Dermis blood vessel endothelial cell (primary cell): Measurements from ENCODE around the gene NKAPD1. TPM values are rescaled to one million over a fixed set of nuclear protein-coding genes. Genes with fewer than 3 reads are reported as not detected.
"Not testable (repeated sequence)": the region's sequence is repeated elsewhere in the genome, so short reads cannot be mapped to it uniquely, and the experiment has no call there.

Experiments
- DNase-seq: peaks from one replicate; pipeline ENCODE4 v3.0.0; 2010
- total RNA-seq: library from RNA; depleted of rRNA; stranded (reverse); fragments of >200 nt; gene quantifications from 2 replicates; pipeline ENCODE4 v1.2.3, GENCODE V29; 2014

NKAPD1 gene
- total RNA-seq, 1 donor from 2014 or later, result 17.9 TPM

DNA sequence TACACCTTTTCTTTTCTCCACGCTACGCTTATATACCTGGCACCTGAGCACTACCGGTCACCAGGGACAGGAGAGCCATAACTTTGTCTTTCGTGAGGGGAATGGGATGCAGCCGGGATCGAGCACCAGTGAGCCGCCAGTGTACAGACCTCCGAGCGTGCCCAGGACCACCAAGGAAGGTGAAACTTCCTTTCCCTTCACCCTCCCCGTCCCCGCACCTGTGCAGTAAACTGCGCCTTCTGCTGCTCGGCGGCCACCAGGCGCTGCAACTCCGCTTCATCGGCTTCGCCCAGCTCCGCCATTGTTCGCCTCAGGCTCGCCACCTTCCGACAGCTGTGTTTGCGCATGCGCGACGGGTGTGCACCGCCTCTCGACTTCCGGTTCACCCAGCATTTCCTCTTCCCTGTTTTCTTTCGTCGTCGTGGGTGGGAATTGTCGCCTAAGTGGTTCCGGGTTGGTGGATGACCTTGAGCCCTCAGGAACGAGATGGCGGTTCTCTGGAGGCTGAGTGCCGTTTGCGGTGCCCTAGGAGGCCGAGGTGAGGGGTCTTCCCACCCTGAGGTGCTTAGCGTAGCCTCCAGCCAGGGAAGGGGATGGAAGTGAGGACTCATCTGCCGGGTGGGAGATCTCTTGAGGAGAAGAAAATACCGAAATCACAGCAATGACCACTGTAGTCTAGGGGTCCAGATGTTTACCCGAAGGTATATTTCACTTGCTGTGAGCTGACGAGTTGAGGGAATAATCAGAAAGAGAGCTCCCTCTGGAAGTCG is 12.5 kb downstream of the NKAPD1 start, which contains the start of the genes SDHD and TIMM8B:
TSS of gene SDHD (plus strand) at position 452 of the 770 bp plus-strand sequence. CDS start at position 487, 35 bp downstream.
TSS of gene TIMM8B (minus strand) at position 335 of the 770 bp plus-strand sequence. CDS start at position 302, 33 bp downstream.
- DNase-seq, result peak; percentile 99

GRCh38 chr11:112087212-112087611 is 13.1 kb downstream of the NKAPD1 start:
- peak; percentile 10 for DNase-seq

- not testable (repeated sequence) for DNase-seq
These were observed 21.2 kb downstream of the NKAPD1 start for GRCh38 chr11:112095302-112095701.

DNA sequence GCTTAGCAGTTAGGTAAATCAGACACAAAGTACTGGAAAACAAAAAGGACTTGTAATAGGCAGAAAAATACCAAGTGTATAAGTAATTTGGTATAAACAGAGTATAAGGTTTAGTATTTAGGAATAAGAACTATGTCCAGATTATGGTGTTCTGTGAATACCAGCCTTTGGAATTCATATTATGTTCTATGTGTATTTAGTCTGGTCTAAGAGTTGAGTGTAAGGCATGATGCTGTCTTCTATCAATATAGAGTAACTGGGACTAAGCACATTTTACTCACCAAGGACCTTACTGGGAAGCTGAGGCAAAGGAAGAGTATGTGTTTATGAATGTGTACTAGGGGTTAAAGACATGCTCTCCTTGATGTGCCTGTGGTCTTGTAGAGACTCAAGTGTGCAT is 22.1 kb downstream of the NKAPD1 start:
- no peak for DNase-seq

DNA sequence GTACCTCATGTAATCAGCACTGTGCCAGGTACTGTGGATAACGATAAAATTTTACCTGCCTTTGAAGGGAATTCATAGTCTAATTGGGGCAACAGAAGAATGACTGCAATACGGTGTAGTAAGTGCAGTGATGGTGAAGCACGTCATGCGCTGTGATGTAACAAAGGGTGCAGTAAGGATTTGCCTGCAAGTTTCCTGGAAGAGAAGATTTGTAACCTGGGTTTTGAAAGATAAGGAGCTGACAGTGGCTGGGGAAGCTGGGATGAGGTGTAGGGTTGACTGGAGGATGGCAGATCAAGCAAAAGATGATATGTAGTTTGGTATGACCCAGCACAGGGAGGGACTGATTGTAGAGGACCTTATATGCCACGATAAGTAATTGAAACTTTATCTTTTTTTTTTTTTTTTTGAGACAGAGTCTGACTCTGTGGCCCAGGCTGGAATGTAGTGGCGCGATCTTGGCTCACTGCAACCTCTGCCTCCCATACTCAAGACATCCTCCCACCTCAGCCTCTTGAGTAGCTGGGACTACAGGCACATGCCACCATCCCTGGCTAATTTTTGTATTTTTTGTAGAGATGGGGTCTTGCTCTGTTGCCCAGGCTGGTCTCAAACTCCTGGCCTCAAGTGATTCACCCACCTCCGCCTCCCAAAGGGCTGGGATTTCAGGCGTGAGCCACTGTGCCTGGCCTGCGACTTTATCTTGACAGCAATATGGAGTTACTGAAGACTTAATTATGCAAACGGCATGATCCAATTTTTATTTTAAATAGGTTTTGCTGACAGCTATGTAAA is 23.8 kb downstream of the NKAPD1 start:
- DNase-seq, result no peak

DNA sequence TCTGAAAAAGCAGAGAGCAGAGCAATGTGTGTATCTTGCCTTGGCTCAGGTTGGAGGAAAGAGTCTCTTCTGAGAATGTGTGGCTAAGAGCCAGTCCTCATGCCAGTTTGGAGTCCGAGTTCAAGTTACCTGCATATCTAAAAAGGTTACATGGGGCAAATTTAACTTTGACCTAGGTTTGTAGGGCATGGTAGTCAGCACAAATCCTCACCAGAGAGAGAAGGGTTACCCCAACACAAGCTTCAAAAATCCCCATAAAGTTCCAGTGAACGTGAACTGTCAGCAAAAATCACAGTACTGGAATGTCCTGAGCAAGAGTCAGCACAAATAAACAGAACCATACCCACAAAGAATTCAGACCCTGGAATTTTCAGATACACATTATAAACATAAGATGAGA is 26.4 kb downstream of the NKAPD1 start:
- no peak for DNase-seq

DNA sequence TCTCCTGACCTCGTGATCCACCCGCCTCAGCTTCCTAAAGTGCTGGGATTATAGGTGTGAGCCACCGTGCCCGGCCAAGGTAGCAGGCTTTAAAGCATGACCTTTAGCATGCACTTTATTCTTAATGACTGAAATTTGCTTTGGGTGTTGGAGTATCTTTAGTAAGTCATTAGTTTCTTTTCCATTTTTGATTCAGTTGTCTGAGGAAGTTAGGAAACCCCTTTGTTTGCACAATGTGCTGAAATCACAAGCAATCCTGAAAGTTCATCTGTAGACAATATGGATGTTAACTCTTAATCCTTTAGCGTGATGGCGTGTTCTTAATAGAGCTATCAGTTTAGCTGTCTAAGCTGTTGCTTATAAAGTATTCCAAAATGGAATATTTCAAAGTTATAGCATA is 29.3 kb downstream of the NKAPD1 start:
- no peak for DNase-seq

GRCh38 chr11:112106070-112106469 is 32.0 kb downstream of the NKAPD1 start:
- no peak for DNase-seq

DNA sequence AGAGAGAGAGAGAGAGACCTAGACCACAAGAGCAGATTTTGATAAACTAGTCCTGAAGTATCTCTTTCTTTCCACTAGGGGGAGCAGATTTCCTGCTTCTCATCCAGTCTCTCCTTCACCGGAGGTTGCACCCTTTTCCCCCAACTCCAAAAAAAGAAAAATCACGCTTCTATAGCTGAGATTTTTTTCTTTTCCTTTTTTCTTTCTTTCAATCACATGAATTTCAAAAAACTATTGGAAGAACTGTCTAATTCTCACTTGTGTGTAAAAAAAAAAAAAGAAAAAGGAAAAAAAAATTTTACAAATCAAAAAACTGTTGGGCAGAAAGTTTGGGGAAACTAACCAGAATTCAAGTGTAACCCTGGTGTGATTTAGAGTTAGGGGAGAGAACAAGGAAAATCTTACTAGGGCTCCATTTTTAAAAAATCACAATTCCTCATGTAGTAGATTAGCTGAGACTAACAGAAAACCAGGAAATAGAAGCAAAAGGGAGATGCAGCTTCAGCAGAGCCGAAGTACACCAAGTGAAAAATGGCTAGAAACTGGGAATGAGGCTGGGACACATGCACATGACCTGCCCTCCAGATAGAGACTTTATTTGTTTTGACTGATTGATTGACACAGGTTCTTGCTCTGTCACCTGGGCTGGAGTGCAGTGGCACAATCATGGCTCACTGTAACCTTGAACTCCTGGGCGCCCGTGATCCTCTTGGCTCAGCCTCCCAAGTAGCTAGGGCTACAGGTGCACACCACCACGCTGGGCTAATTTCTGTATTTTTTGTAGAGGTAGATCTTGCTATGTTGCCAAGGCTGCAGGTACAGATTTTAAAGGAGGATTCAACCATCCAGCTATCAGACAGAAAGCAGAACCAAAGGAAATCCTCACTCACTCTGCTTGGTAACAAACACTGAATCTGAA is 39.7 kb downstream of the NKAPD1 start:
- peak; percentile 66 for DNase-seq

DNA sequence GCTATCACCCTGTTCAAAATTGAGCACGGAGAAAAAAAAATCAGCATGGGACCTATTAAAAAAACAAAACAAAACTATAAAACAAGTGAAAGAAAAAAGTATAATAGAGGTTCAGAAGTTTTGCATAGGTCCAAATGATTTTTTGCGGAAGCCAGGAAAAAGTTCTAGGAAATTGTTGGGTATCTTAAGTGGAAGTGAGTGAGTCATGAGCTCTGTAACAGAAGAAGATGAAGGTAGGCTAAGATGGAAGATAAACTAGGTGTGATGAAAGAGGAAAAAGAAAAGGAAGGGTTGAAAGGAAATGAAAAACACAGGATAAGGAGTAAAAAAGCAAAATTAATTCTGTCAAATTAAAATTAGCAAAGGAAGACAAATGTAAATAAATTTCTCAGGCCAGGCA is 40.4 kb downstream of the NKAPD1 start:
- DNase-seq, result no peak

DNA sequence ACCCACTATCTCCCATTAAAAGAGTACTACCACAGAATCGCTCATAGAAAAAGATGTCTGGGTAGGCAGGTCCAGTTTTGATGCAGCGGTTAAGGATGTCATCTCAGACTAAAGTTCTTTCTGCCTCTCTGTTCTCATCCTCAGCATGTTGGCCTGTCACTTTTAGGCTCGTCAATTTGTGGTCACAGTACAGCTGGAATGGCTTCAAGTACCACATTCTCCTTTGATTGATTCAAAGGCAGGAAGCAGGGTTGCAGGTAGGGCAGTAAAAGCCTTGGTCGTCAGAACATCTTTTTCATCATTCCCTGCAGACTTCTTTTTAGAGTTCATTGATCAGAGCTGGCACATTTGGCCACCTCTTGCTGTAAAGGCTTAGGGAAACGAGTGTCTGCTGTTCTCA is 41.3 kb downstream of the NKAPD1 start:
- DNase-seq, result no peak

- DNase-seq, result no peak
These were observed 44.1 kb downstream of the NKAPD1 start for GRCh38 chr11:112118176-112118575.

- DNase-seq, result no peak
These were observed 48.0 kb downstream of the NKAPD1 start for GRCh38 chr11:112121981-112122615.

- no peak for DNase-seq
These were observed 49.0 kb downstream of the NKAPD1 start for GRCh38 chr11:112123129-112123528.

DNA sequence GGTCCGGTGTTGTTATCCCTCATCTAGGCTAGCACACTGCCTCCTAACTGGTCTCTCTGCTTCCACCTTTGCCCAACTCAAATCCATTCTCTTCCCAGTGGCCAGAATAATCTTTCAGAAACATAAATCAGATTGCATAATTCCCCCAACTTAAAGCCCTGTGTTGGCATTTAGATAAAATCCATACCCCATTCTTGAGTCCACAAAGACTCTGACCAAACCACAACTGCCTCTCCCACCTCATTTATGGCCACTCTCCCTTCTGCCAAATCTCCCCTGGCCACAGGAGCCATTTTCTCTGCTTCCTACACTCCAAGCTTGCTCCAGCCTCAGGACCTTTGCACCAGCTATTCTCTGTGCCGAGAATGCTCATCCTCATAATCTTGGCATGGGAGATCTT is 53.0 kb downstream of the NKAPD1 start:
- no peak for DNase-seq

DNA sequence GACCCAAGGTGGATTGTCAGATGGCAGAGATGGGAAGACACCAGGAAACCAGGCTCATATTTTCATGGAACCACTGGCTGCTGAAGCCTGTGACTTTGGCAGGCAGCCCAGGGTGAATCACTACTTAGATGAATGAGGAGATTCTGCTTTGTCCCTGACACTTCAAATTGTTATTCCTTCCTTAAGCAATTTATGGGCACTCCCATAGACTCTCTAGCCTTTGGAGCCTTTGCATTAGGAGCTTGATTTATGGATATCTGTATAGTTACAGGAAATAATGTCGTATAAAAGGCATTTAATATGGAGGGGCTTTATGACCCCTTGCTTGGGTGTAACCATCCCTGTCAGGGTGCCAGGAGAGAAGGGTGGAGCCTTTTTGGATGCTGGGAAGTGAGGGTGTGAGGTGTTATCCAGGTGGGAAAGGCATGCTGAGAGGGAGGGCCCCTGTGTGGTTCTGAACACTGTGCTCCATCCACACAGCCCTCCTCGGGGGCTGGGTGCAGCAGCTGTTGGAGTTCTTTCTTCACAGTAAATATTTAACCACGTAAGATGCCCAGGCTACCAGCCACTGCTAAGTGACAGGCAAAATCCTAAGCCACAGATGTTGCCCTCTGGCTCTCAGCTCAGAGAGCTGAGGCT is 54.5 kb downstream of the NKAPD1 start:
- DNase-seq, result peak; percentile 65

DNA sequence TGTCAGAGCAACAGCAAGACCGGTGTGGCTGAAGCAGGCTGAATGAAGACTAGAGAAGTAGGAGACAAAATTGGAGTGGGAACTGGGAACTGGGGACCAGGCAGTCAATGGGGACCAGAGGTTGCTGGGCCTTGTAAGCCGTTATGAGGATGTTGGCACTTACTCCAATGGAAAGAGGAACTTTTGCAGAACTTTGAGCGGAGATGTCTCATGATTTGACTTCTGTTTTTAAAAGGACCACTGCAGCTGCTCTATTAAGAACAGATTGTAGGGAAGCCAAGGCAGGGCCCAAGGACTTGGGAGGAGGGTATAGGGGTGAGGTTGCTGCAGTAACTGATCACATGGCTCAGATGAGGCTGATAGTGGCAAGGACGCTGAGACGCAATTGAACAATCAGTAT is 55.6 kb downstream of the NKAPD1 start:
- DNase-seq, result no peak

DNA sequence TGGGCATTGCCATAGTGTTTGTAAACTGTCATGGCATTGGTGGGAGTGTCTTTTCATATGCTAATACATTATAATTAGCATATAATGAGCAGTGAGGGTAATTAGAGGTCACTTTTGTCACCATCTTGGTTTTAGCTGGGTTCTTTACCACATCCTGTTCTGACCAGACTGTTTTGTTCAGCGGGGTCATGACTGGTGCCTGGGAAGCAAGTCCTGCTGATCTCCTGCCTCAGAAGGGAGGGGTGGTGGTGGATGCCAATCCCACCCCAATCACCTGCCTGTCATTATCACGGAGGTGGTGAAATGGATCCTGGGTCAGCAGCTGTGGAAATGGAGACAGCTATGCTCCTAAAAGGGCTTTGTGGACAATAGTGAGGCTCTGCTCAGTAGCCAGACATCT is 58.6 kb downstream of the NKAPD1 start:
- no peak for DNase-seq

DNA sequence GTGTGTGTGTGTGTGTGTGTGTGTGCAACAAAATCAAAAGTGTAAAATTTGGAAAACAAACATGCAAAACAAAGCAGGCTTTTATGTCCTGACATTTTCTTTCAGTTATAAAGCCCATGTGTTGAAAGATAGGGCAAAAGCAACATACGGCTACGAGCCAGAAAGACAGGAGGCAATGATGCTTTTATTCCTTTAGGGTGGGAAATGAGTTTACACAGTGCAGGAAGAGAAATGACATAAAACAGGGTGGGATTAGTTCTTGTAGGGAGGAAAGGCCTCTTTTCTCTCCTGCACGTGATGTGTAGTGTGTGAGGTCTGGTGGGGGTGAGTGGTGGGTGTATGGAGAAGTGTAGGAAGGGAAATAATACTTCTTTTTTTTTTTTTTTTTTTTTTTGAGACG is 60.4 kb downstream of the NKAPD1 start:
- DNase-seq, result no peak
